KMS-11 (cell line): ENCODE measurements around the gene SLC2A10.
A peak's percentile ranks its signal among the peaks of the same experiment; 100 is the strongest.

Source experiments
- H2AFZ ChIP-seq: fragments of 200-600 bp; sonication (generic); 2 replicates; pipeline ENCODE4 v1.6.1; 2016; ENCODE audit warnings: antibody characterized with exemption, mixed run types, low read depth
- H3K27ac ChIP-seq: fragments of 200-600 bp; sonication (generic); 2 replicates; pipeline ENCODE4 v1.6.1; 2016; ENCODE audit warnings: mild to moderate bottlenecking, mixed run types
- H3K27me3 ChIP-seq: fragments of 200-600 bp; sonication (generic); 2 replicates; pipeline ENCODE4 v1.6.1; 2017; ENCODE audit warnings: mild to moderate bottlenecking, low read depth, mixed run types, moderate library complexity; ENCODE audit not compliant: insufficient read depth
- H3K36me3 ChIP-seq: fragments of 200-600 bp; sonication (generic); 2 replicates; pipeline ENCODE4 v1.6.1; 2017; ENCODE audit warnings: mild to moderate bottlenecking, mixed run types; ENCODE audit not compliant: insufficient read depth
- H3K4me1 ChIP-seq: fragments of 200-600 bp; sonication (generic); 2 replicates; pipeline ENCODE4 v1.6.1; 2016; ENCODE audit warnings: mild to moderate bottlenecking, low read depth, mixed run types; ENCODE audit not compliant: poor library complexity, severe bottlenecking
- H3K4me2 ChIP-seq: fragments of 200-600 bp; sonication (generic); 2 replicates; pipeline ENCODE4 v1.7.0; 2016; ENCODE audit warnings: mild to moderate bottlenecking, mixed run types
- H3K4me3 ChIP-seq: fragments of 200-600 bp; sonication (generic); IDR thresholded peaks from 2 replicates; pipeline ENCODE4 v1.6.1; 2017; ENCODE audit warnings: low read depth, low read length, mixed read lengths; ENCODE audit not compliant: insufficient read depth
- H3K79me2 ChIP-seq: fragments of 200-600 bp; sonication (generic); 2 replicates; pipeline ENCODE4 v1.6.1; 2016; ENCODE audit warnings: low read depth, mixed run types; ENCODE audit not compliant: insufficient read depth
- H3K9ac ChIP-seq: fragments of 200-600 bp; sonication (generic); 2 replicates; pipeline ENCODE4 v1.6.1; 2016; ENCODE audit warnings: mild to moderate bottlenecking, mixed run types
- H4K20me1 ChIP-seq: fragments of 200-600 bp; sonication (generic); 2 replicates; pipeline ENCODE4 v1.6.1; 2016; ENCODE audit warnings: mild to moderate bottlenecking, mixed run types; ENCODE audit not compliant: insufficient read depth
- TF ChIP-seq, protein P1 (sequence below): fragments of 200-600 bp; sonication (generic); conservative IDR thresholded peaks from 2 replicates; pipeline ENCODE4 v1.6.1; 2017; ENCODE audit warnings: low read depth, mild to moderate bottlenecking, antibody characterized with exemption, low read length, moderate library complexity, mixed read lengths

Gene SLC2A10

DNA sequence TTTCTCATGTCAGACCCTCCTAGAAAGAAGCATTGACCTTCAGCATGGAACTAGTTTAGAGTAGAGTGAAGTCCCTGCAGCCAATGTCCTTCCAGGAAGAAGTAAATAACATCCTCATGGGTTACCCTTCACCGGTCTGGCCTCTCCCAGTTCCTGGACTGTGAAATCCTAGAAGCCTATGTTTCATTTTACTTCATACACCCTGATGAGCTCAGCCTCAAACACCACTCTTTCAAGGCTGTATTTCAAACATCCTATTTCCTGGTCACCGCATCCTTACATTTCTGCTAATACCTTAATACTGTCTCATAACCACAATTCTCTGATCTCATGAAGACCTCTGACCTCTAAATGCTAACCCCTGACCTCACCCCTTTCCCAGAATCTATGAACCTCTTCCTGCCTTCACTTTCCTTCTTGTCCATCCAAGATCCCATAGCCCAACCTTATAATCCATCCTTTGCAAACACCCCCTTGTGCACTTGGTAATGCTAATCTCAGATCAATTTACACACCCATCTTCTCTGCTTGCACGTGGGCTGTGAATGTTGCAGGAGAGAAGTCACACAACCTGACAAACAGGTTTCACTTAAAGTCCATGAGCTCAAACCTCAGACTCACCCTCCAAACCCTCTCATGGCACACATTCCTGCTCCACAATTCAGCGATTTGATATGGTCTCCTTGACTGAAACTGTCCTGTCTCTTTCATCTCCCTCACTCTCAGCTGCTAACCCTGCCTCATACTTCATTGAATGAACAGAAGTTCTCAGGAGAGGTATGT is 30.2 kb downstream of the SLC2A10 start:
- H3K4me3 ChIP-seq, result no peak overlapping the region
- H3K36me3 ChIP-seq, result no peaks in the 10 kb centered on the region
- no peak overlapping the region for H3K4me2 ChIP-seq
- H4K20me1 ChIP-seq, result no peaks in the 10 kb centered on the region
- H3K27ac ChIP-seq, result no peak overlapping the region
- no peaks in the 10 kb centered on the region for H3K79me2 ChIP-seq
- TF ChIP-seq, protein P1, sequence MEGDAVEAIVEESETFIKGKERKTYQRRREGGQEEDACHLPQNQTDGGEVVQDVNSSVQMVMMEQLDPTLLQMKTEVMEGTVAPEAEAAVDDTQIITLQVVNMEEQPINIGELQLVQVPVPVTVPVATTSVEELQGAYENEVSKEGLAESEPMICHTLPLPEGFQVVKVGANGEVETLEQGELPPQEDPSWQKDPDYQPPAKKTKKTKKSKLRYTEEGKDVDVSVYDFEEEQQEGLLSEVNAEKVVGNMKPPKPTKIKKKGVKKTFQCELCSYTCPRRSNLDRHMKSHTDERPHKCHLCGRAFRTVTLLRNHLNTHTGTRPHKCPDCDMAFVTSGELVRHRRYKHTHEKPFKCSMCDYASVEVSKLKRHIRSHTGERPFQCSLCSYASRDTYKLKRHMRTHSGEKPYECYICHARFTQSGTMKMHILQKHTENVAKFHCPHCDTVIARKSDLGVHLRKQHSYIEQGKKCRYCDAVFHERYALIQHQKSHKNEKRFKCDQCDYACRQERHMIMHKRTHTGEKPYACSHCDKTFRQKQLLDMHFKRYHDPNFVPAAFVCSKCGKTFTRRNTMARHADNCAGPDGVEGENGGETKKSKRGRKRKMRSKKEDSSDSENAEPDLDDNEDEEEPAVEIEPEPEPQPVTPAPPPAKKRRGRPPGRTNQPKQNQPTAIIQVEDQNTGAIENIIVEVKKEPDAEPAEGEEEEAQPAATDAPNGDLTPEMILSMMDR, result no peak
- no peaks in the 10 kb centered on the region for H3K27me3 ChIP-seq
- no peak overlapping the region for H3K9ac ChIP-seq
- H3K4me1 ChIP-seq, result no peaks in the 10 kb centered on the region
- H2AFZ ChIP-seq, result peak overlapping the region; percentile 44

- TF ChIP-seq, protein P1, result no peak
- Histone ChIP-seq H4K20me1 (no peaks in the 10 kb centered on the region), H3K4me2 (no peak overlapping the region), H3K27ac (no peak overlapping the region), H2AFZ (peak overlapping the region; percentile 44), H3K36me3 (no peaks in the 10 kb centered on the region), H3K4me3 (no peak overlapping the region), H3K4me1 (no peaks in the 10 kb centered on the region), H3K9ac (no peak overlapping the region), H3K27me3 (no peaks in the 10 kb centered on the region), H3K79me2 (no peaks in the 10 kb centered on the region)
Measured at GRCh38 chr20:46740214-46740609, 30.8 kb downstream of the SLC2A10 start.

DNA sequence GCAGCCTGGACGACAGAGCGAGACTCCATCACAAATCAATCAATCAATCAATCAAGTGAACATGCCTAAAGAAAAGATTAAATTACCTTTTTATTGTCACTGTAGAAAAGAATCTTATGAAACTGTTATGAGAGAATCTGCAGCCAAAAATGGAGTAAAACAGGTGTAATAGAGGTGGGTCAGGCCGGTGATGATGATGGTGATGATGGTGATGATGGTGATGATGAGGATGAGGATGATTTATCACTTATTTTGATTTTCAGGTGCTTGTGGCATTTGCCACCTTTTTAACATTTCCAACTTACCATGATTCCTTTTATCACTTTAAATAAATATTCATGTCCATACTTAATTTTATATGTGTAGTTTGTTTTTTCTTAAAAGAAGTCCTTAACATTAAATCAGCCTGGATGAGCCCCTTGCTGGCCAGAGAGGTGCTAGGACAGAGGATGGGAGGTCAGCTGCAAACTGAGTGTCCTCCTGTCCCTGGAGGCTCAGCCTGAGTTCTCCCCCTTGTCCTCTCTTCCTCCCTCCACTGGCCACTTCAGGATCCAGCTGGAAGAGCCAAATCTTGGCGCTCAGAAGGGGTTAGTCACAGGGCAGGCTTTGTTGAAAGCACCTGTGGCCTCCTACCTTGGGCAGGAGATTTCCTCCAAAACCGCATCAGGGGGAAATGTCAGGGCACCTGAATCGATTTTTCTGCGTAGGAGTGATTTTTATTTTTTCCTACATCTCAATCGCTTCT is 32.6 kb downstream of the SLC2A10 start:
- Histone ChIP-seq H3K4me3 (no peak overlapping the region), H3K79me2 (no peaks in the 10 kb centered on the region), H3K4me1 (no peaks in the 10 kb centered on the region), H3K9ac (no peak overlapping the region), H3K36me3 (no peaks in the 10 kb centered on the region), H3K27ac (no peak overlapping the region), H3K27me3 (no peaks in the 10 kb centered on the region), H2AFZ (no peak overlapping the region), H4K20me1 (no peaks in the 10 kb centered on the region), H3K4me2 (no peak overlapping the region)
- TF ChIP-seq, protein P1, result no peak

GRCh38 chr20:46742669-46743045 is 33.2 kb downstream of the SLC2A10 start:
- H3K36me3 ChIP-seq, result no peaks in the 10 kb centered on the region
- H3K9ac ChIP-seq, result no peak overlapping the region
- no peaks in the 10 kb centered on the region for H4K20me1 ChIP-seq
- H3K4me3 ChIP-seq, result no peak overlapping the region
- no peaks in the 10 kb centered on the region for H3K79me2 ChIP-seq
- no peaks in the 10 kb centered on the region for H3K4me1 ChIP-seq
- H2AFZ ChIP-seq, result no peak overlapping the region
- no peak overlapping the region for H3K4me2 ChIP-seq
- H3K27me3 ChIP-seq, result no peaks in the 10 kb centered on the region
- no peak overlapping the region for H3K27ac ChIP-seq
- TF ChIP-seq, protein P1, result no peak
